Measurements from ENCODE around the gene PCCA.

- no peak for TF ChIP-seq RCOR1 (IDR thresholded peaks at IDR 0.05; ENCODE audit: low read length)
- TF ChIP-seq RAD21 (IDR thresholded peaks at IDR 0.05; ENCODE audit: low read length): no peak
- TF ChIP-seq, protein P1, sequence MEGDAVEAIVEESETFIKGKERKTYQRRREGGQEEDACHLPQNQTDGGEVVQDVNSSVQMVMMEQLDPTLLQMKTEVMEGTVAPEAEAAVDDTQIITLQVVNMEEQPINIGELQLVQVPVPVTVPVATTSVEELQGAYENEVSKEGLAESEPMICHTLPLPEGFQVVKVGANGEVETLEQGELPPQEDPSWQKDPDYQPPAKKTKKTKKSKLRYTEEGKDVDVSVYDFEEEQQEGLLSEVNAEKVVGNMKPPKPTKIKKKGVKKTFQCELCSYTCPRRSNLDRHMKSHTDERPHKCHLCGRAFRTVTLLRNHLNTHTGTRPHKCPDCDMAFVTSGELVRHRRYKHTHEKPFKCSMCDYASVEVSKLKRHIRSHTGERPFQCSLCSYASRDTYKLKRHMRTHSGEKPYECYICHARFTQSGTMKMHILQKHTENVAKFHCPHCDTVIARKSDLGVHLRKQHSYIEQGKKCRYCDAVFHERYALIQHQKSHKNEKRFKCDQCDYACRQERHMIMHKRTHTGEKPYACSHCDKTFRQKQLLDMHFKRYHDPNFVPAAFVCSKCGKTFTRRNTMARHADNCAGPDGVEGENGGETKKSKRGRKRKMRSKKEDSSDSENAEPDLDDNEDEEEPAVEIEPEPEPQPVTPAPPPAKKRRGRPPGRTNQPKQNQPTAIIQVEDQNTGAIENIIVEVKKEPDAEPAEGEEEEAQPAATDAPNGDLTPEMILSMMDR (IDR thresholded peaks at IDR 0.05): no peak
- TF ChIP-seq EZH2phosphoT487 (IDR thresholded peaks at IDR 0.05; ENCODE audit: borderline replicate concordance, low read depth): no peak
- TF ChIP-seq, protein P2, sequence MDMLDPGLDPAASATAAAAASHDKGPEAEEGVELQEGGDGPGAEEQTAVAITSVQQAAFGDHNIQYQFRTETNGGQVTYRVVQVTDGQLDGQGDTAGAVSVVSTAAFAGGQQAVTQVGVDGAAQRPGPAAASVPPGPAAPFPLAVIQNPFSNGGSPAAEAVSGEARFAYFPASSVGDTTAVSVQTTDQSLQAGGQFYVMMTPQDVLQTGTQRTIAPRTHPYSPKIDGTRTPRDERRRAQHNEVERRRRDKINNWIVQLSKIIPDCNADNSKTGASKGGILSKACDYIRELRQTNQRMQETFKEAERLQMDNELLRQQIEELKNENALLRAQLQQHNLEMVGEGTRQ (IDR thresholded peaks at IDR 0.05; ENCODE audit: borderline replicate concordance, low read depth, low read length): no peak
- TF ChIP-seq TEAD4 (IDR thresholded peaks at IDR 0.05; ENCODE audit: borderline replicate concordance, insufficient read depth): no peak
- TF ChIP-seq, protein P3, sequence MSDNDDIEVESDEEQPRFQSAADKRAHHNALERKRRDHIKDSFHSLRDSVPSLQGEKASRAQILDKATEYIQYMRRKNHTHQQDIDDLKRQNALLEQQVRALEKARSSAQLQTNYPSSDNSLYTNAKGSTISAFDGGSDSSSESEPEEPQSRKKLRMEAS (IDR thresholded peaks at IDR 0.05; ENCODE audit: low read depth): no peak
- no peak for TF ChIP-seq TCF12 (IDR thresholded peaks at IDR 0.05)
- no peak for TF ChIP-seq PBX3 (IDR thresholded peaks at IDR 0.05)
- no peak for TF ChIP-seq FOXJ3 (CRISPR knock-in tag; IDR thresholded peaks at IDR 0.05)
- no peak for TF ChIP-seq EP300 (IDR thresholded peaks at IDR 0.05; ENCODE audit: borderline replicate concordance in 1 of 2, low read depth in 1 of 2, low read length in 1 of 2)
- TF ChIP-seq FOXM1 (IDR thresholded peaks at IDR 0.05; ENCODE audit: low read depth): no peak
- TF ChIP-seq, protein P4, sequence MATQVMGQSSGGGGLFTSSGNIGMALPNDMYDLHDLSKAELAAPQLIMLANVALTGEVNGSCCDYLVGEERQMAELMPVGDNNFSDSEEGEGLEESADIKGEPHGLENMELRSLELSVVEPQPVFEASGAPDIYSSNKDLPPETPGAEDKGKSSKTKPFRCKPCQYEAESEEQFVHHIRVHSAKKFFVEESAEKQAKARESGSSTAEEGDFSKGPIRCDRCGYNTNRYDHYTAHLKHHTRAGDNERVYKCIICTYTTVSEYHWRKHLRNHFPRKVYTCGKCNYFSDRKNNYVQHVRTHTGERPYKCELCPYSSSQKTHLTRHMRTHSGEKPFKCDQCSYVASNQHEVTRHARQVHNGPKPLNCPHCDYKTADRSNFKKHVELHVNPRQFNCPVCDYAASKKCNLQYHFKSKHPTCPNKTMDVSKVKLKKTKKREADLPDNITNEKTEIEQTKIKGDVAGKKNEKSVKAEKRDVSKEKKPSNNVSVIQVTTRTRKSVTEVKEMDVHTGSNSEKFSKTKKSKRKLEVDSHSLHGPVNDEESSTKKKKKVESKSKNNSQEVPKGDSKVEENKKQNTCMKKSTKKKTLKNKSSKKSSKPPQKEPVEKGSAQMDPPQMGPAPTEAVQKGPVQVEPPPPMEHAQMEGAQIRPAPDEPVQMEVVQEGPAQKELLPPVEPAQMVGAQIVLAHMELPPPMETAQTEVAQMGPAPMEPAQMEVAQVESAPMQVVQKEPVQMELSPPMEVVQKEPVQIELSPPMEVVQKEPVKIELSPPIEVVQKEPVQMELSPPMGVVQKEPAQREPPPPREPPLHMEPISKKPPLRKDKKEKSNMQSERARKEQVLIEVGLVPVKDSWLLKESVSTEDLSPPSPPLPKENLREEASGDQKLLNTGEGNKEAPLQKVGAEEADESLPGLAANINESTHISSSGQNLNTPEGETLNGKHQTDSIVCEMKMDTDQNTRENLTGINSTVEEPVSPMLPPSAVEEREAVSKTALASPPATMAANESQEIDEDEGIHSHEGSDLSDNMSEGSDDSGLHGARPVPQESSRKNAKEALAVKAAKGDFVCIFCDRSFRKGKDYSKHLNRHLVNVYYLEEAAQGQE (IDR thresholded peaks at IDR 0.05; ENCODE audit: low read depth, low read length): no peak
- TF ChIP-seq YY1 (IDR thresholded peaks at IDR 0.05; ENCODE audit: low read depth): no peak
Measured at GRCh38 chr13:100274942-100275506, 186.1 kb downstream of the PCCA start.
